Measurements from ENCODE around the gene H6PD.

The H6PD gene

DNA sequence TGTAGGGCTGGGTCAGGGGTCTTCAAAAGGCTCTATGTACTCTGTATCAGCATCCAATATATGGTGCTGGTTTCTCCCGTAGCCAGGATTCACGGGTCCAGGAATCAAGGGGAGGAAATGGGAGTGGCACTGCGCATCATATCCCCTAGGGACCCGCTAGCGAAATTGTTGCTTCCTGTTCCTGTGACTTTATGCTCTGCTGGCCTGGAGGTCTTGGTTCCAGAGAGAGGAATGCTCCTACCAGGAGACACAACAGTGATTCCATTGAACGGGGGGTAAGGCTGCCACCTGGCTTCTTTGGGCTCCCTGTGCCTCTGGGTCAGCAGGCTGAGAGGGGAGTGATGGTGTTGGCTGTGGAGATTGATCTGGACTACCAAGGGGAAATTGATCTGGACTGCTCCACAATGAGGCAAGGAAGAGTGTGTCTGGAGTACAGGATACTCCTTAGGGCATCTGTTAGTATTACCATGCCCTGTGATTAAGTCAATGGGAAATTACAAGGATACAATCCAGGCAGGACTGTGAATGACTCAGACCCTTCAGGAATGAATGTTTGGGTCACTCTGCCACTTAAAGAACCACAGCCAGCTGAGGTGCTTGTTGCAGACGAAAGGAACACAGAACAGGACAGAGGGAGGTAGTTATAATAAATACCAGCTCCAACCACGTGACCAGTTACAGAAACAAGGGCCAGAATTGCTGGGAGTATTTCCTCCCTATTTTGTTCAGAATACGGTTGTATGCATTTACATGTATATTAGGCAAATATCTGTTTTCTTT lies 68.4 kb downstream of the H6PD start:
- DNase-seq = peak; percentile 78

DNA sequence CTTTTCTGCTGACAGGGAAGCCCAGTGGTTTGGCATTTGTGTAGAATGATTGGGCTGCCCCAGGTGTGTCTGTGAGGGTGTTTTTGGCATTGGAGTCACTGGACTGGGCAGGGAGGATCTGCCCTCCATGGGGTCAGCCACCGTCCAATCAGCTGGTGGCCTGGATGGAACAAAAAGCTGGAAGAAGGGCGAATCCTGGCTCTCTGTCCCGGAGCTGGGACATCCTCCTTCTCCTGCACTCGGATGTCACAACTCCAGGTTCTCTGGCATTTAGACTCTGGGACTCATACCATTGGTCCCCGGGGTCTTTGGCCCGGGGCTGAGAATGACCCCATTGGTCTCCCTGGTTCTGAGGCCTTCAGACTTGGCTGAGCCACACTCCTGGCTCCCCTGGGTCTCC lies 69.3 kb downstream of the H6PD start:
- DNase-seq = no peak

DNA sequence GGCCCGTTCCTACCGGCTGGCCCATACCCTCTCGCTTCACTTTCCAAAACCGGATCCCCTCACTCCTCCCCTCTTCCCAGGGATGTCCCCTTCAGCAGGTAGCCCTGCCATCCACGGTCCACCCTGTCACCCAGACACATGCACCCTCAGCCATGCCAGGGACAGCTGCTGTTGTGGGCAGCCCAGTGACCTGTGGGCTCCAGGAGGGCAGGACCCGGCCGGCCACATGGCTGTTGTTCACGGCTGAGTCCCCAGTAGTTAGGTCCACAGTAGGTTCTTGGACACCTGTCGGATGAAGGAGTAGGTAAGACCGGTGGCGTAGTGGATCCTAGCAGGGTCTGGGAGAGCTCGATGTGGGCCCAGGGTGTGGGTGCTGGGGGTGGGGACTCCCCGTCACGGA lies 70.6 kb downstream of the H6PD start:
- no peak for DNase-seq

DNA sequence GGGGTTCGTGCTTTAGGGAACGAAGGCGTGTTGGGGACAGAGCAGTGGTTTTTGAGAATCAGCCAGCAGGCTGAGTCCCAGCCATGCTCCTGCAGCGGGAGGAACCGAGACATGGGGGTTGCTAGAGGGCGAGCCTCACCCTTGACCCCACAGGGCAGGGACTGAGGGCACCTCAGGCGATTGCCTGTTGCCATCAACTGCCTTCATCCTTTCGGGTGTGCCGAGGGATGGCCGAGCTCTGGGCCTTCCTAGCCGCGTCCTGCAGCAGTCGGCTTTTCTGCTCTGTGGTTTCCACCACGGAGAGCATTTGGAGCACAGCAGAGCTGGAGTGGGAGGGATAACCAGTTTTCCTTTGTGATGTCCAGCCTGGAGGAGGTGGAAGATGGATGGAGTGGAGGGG lies 71.4 kb downstream of the H6PD start:
- no peak for DNase-seq

DNA sequence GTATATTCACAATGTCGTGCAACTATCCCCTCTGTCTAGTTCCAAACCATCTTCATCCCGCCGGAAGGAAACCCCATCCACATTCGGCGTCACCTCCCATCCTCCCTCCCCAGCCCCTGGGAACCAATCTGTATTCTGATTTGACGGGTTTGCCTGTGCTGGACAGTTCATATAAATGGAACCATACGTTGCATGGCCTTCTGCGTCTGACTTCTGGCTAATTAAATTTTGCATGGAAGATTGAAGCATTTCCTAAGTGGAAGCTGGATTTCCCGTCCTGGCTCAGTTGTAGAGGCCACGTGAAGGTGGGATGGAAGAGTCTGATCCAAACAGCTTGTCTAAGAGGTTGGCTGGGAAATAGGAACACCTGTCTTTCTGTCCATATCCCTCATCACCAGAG lies 72.7 kb downstream of the H6PD start:
- no peak for DNase-seq

DNA sequence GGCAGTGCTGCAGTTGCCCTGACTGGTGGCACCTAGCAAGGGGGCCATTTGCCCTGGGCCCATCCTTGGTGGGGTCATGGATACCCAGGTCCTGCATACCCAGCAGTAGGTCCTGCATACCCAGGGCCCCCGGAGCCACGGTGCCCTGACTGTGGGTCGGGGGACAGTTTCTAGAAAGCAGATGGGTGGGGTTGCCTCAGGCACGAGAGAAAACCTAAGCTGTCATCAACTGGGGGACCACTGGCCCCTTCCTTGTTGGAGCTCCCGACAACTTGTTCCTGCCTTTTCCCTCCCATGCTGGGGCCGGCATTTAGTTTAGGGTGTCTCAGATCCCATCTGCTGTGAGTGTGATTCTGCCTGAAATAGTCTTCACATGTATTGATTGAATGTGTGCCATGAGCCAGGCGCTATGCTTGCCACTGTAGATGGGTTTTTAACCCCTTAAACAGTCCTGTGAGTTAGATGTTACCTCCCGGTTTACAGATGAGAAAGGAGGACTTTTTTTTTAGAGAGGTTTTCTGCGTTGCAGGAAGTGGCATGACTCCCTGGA lies 73.7 kb downstream of the H6PD start:
- no peak for DNase-seq

DNA sequence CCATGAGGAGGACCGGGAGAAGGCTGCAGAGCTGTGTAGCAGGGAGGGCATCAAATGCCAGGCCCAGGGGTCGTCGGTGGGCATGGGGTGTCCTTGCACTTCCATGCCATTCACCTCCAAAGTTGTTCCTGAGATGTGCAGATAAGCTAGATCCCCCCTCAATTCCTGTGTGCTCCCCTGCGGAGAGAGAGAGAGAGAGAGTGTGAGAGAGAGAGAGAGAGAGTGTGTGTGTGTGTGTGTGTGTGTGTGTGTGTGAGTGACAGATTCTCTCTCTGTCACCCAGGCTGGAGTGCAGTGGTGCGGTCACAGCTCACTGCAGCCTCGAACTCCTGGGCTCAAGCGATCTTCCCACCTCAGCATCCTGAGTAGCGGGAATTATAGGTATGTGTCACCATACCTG lies 74.5 kb downstream of the H6PD start:
- no peak for DNase-seq

DNA sequence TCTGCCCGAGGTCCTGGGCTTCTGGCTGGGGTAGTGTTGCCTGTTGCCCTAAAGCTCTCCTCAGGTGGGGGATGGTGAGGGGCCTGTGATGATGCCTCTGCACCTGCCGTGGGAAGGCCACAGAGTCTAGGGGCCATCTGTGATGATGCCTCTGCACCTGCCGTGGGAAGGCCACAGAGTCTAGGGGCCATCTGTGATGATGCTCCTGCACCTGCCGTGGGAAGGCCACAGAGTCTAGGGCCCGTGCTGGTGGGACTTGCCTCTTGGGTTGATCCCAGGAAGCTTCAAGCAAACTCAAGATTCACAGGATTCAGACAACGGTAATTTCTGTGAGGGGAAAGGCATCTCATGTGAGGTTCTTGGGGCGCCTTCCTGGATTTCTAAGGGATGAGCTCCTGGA lies 75.4 kb downstream of the H6PD start:
- DNase-seq = no peak

DNA sequence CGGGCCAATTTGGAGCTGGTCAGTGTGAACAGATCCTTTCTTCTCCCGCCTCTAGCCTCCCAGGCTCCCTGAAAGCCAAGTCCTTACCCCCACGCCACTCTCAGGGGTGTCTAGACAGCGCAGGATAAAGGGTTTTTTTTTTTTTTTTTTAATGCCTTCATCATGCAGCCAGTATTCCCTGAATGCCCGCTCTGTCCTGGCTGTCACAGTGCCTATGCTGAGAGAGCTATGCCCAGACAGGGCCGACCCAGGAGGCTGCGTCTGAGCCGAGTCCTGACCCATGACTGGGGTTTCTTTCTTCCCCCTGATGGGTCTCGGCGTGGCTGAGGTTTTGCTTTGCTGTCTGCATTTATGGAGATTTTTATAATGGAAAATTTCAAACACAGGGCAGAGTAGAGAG lies 76.5 kb downstream of the H6PD start:
- DNase-seq = no peak

DNA sequence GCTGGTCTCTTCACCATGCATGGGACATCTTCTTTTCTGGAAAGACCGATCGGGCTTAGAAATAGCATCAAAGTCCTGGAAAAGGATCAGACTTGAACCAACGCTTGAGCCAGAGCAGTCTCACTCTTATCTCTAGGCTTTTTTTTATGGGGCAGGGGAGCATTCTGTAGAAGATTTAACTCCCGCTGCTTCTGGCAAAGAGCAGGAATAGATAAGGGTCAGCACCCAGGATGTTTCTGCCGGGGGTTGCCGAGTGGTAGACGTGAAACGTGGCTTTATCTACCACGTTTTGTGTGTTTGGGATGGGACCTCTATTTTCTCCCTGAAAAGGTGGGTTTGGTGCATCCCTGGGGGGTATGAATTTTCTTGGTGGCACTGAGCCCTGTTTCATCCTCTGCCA lies 76.9 kb downstream of the H6PD start:
- DNase-seq = no peak

DNA sequence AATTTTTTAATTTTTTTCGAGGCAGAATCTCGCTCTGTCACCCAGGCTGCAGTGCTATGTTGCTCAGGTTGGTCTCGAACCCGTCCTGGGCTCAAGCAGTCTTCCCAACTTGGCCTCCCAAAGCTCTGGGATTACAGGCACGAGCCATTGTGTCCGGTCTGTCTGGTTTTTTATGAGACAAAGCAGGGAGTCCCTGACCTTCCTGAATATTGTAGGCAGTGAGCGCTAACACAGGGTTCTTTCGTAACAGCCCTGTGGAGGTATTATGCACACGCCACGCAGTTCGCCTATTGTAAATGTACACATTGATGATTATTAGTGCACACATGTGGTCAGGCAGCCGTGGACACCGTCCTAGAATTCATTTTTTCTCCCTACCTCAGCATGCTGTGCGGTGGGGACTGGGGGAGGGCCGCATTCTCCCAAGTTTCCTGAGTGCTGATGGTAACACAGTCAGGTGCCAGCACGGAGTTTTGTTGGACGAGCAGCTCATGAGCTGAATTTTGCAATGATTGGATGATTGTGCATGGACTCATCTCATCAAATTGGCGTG lies 77.7 kb downstream of the H6PD start:
- DNase-seq = no peak

DNA sequence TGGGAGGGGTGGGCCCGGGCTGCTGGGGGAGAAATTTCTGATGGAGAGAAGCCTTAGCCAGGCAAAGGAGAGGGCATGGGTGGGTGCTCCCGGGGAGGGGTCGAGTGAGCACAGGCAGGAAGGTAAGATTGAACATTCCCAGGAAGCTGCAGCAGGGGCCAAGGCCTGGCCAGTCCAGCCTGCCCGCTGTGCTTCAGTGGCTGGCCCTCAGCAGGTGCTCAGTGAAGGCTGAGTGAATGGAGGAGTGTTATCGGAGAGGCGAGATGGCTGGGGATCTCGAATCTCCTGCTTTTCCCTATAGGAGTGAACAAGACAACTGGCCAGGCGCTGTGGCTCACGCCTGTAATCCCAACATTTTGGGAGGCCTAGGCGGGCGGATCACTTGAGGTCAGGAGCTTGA lies 79.0 kb downstream of the H6PD start:
- no peak for DNase-seq

DNA sequence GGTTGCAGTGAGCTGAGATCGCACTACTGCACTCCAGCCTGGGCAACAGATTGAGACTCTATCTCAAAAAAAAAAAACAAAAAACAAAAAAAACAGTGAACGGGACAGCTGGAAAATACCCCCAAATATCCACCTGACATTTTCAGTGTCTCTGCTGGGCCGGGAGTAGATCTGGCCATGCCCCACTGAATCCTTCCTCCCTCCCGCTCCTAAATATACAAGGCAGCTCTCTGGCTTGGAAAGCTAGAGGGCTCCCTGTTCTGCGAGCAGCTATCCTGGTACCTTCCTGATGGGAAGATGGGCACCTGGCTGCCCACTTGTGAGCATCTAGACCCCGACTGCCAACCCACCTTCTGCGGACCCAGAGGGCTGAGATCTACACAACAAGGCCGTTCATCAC lies 79.5 kb downstream of the H6PD start:
- DNase-seq = no peak

DNA sequence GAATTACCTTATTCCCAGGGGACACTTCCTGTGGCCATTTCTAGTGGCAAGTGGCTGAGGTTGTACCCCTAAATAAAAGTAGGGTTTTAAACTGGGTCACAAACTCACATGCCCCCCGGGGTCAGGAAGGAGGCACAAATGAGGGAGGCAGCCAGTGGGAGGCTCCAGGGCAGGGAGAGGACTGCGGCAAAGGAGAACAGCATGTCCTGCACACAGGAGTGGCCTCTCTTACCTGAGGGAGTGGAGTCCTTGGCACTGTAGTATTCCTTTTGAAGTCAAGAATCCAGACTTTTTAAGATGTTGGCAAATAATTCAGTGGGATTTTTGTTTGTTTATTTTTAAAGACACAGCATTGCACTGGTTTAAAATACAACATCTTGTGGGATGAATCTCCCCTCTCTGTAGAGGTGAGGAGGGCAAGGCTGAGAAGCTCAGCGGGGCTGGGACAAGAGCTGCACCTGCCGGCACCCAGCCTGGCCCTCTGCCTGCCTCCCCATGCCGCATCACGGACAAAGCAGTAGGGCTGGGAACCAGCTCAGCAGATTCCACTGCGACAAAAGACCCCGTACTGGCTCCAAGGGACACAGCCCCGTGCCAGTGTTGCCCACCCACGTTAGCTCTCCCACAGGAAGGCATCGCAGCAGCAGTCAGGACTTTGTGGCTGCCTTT lies 80.3 kb downstream of the H6PD start:
- no peak for DNase-seq

DNA sequence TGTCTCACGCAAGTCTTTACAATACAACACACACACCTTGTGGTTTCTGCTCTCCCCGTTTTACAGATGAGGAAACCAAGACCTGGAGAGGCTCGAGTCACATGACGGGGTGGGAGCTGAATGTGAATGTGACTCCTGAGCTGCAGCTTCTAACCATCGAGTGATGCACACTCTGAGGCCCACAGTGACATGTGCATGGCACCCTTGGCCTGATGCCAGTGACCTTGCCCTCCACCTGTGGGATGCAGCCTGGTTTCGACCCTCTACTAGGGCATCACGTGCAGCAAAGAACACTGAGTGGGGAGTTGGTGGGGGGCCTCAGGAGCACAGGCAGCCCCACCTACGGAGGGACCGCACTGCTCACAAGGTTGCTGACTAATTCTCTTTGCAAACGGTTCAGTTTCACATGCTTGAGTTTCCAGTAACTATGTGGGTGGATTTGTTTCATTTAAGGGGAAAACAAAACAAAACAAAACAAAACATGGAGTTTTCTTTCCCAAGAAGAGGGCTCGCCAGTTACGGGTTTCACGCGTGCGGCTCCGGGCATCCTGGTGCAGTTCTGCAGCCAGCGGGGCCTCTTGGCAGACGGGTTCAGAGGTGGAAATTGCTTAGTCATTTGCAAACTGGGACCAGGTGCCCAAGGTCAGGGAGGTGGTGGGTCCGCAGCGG lies 81.0 kb downstream of the H6PD start:
- peak; percentile 47 for DNase-seq

DNA sequence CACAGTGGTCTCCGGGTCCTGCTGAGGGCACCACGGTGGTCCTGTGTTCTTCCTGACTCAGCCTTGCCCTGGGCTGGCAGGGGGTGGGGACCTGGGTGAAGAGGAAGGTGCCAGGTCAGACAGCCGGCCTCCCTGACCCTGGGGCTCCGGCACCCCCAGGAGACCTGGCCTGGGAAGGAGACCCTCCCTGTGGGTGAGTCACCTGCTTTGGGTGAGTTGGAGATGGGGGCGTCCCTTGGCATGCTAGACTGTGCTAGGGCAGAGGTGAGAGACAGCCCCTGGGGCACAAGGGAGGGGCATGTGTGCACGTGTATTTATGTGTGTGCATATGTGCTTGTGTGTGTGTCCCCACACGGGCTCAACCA lies 81.5 kb downstream of the H6PD start:
- peak; percentile 47 for DNase-seq

DNA sequence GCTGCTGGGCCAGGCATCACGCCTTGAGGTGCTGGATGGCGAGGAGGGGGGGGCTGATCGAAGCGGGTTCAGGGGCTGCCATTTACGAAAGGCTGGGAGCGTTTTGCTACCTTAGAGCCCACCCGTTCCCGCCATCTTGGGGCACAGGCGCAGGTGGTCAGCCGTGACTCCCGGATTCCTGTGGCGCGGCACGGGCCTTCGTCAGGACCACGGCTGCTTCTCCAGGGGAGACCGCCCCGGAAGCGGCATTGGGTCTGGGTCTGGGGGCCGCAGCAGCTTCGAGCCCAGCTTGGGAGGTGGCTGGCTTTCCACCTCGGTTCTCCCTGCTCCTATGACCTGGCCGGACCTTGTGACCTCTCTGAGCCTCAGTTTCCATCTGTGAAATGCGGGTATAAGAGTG lies 81.9 kb downstream of the H6PD start:
- DNase-seq = no peak

DNA sequence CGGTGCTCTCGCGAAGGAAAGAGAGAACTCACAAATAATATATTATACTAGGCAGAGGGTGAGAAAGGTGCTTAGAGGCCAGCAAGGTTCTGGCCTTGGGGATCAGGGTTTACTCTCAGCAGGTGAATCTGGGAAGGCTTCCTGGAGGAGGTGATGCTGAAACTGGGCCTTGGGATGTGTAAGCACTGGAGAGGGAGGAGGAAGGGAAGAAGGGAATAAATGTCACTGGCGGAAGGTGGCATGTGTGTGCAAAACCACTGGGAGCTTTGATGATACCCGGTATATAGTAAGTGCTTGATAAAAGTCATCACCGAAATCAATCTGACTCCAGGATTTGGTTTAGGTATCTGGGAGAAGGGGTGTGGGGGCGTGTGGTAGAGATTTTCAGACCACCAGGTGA lies 82.5 kb downstream of the H6PD start:
- no peak for DNase-seq

DNA sequence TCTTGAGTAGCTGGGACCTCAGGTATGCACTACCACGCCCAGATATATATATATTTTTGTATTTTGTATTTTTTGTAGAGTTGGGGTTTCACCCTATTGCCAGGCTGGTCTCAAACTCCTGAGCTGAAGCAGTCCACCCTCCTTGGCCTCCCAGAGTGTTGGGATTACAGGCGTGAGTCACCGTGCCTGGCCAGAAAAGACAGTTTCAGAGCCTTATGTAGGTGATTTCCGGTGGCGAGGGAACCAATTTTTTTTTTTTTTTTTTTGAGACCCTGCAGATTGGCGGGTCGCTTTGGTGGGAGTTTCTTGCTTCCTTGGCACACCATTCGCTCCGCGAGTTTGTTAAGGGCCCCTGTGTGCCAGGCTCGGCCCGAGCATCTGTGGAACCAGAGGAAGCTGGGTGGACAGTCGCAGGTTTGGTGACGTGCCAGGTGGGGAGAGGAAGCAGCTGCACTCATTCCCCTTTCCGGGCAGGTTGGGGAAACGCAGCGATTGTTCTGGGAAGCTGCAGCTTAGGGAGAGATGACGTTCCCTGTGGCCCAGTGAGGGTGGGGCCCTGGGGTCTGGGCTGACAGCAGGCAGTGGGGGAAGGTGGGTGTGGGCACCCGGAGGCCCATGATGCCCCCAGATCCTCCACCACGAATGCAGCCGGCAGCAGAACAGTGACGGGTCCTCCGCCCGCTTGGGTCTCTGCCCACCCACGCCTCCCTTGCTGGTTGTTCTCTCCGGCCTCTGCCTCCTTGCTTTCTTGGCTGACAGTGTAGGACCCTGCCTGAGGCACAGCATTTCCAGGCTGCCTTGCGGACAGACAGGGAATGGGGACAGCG lies 83.2 kb downstream of the H6PD start:
- DNase-seq = no peak

DNA sequence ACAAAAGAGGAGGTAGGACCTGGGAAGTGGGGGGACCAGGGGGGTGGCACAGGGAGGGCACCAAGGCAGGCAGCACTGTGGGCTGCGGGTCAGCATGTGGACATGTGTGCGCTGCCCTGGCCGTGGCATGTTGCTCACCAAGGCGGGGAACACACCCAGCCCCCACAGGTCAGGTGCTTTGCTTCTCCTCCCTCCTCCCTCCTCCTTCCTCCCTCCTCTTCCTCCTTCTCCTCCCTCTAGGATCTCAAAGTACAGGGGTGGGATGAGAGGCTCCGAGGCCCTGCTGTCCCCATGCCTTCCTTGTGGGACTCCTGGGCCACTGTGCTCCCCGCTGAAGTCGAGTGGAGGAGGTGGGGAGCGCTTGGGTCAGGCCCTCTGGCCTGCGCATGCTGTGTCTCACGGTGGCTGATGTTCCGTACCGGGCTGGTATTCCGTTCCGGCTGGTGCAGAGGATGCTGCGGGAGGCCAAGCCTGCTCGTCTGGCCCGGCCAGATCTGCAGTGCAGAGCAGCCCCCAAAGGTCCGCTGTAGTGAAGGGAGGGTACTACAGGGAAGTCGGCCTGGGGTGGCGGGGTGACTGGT lies 84.7 kb downstream of the H6PD start:
- no peak for DNase-seq

DNA sequence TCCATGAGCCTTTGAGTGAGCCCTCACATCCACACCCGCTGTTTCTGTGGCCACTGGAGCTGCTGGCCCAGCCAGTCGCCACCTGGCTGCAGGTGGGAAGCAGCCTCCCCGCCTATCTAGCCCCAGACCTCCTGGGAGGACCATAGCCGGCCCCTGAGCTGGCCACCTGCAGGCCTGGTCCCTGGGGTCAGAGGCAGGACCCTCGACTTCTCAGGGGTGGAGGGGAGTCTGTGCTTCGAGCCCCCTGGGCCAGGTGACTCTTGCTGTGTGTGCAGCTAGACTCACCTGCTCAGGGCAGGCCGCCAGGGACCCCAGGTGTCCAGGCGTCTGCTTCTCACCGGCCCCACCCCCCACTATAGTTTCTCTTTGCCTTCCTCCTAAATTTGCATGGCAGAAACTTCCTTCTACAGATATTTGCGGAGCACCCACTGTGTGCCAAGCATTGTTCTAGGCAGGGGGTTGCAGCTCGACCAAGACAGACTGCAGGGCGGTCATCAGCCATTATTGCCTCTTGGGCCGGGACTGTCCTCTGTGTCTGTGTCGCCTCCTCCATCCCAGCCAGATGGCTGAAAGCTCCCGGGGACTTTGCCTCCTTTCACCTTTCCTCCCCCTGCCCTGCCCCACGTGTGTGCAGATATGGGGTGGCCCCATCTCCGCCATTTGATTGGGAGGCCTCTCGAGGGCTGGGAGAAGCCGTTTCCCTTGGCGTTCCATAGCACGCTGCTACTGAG lies 85.4 kb downstream of the H6PD start:
- no peak for DNase-seq

Data from T1000 (cell line).